ENCODE results near the gene AK8.

DNA sequence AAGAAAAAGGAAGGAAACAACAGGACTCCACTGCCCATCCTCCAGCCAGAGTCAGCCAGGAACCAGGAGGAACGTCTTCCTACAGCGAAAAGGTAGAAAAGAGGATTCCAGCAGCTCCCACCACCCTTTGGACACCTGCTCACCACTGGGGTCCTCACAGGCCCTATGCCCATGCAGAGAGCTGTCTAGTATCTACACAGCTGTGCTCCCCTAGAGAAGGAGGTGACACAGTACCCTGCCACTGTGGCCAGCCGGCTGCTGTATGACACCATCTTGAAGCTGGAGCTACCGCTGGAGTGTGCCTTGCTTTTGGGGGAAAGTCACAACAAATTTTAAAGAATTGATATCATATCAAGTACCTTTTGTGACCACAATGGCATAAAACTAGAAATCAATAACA, 115.2 kb downstream of the AK8 start:
- TF ChIP-seq PRPF4 (IDR thresholded peaks at IDR 0.05; ENCODE audit: insufficient read depth, low read depth, low read length, poor library complexity, severe bottlenecking) (no peak), CEBPB (tag; IDR thresholded peaks at IDR 0.05) (no peak), EP300 (IDR thresholded peaks at IDR 0.05; ENCODE audit: low read length) (no peak), ZFX (CRISPR knock-in tag; IDR thresholded peaks at IDR 0.05) (no peak), NFIC (IDR thresholded peaks at IDR 0.05) (no peak), RBM15 (IDR thresholded peaks at IDR 0.05; ENCODE audit: insufficient read depth, low read length) (no peak), TCF3 (CRISPR knock-in tag; IDR thresholded peaks at IDR 0.05) (no peak), SRSF1 (IDR thresholded peaks at IDR 0.05; ENCODE audit: low read depth, low read length) (no peak), FOS (IDR thresholded peaks at IDR 0.05; ENCODE audit: extremely low read depth, insufficient read length) (no peak)
- TF ChIP-seq, protein P1, sequence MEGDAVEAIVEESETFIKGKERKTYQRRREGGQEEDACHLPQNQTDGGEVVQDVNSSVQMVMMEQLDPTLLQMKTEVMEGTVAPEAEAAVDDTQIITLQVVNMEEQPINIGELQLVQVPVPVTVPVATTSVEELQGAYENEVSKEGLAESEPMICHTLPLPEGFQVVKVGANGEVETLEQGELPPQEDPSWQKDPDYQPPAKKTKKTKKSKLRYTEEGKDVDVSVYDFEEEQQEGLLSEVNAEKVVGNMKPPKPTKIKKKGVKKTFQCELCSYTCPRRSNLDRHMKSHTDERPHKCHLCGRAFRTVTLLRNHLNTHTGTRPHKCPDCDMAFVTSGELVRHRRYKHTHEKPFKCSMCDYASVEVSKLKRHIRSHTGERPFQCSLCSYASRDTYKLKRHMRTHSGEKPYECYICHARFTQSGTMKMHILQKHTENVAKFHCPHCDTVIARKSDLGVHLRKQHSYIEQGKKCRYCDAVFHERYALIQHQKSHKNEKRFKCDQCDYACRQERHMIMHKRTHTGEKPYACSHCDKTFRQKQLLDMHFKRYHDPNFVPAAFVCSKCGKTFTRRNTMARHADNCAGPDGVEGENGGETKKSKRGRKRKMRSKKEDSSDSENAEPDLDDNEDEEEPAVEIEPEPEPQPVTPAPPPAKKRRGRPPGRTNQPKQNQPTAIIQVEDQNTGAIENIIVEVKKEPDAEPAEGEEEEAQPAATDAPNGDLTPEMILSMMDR (IDR thresholded peaks at IDR 0.05 in 2 of 3, conservative IDR thresholded peaks at IDR 0.05 in 1 of 3; ENCODE audit: insufficient read depth in 2 of 3, low read depth in 1 of 3, low read length in 3 of 3) = no peak

All from K562 (cell line).